ENCODE data around the gene CHCHD4. TPM values are rescaled to one million over a fixed set of nuclear protein-coding genes. Genes with fewer than 3 reads are reported as not detected.

CHCHD4 gene
- total RNA-seq, 4 donors from 2014 or later: 14.5 to 32.9 (median 25.7) TPM

GRCh38 chr3:14125193-14126016 lies 735 bp upstream of the CHCHD4 start:
- 0% methylated on average over 4 to 5 of the region's 44 CpGs for WGBS, 2 donors (ENCODE audit: low coverage in 1 of 2)
- Histone ChIP-seq H3K9me3 (no peaks in the 10 kb centered on the region), H3K4me3 (peak overlapping the region; percentile 97), H3K4me1 (peaks cover 8 to 51% (median 22%) of the 10 kb centered on the region in 3 donors), H3K36me3 (peaks cover 0 to 46% of the 10 kb centered on the region in 2 donors), H3K27me3 (no peaks in the 10 kb centered on the region), H3K27ac (peak overlapping the region; percentile 96 to 99 (median 99))
- peak; percentile 59 for TF ChIP-seq POLR2AphosphoS5 (IDR thresholded peaks at IDR 0.05)
- TF ChIP-seq EP300 (IDR thresholded peaks at IDR 0.05): no peak
- TF ChIP-seq CTCF (IDR thresholded peaks at IDR 0.05): peak in 1 of 4 experiments; percentile 42
- peak in 1 of 2 donors; percentile 22 for TF ChIP-seq POLR2A (IDR thresholded peaks at IDR 0.05)
- peak; percentile 66 for ATAC-seq

- ATAC-seq: peak; percentile 38
- TF ChIP-seq EP300 (IDR thresholded peaks at IDR 0.05): no peak
- no peak for TF ChIP-seq CTCF (IDR thresholded peaks at IDR 0.05)
- TF ChIP-seq POLR2A (IDR thresholded peaks at IDR 0.05): no peak
- no peak for TF ChIP-seq POLR2AphosphoS5 (IDR thresholded peaks at IDR 0.05)
- no CpG with 5 or more reads among the region's 37 CpGs for WGBS, 2 donors (ENCODE audit: low coverage in 1 of 2)
- peak overlapping the region; percentile 66 to 99 (median 98) for H3K27ac ChIP-seq
- peaks cover 8 to 51% (median 22%) of the 10 kb centered on the region in 3 donors for H3K4me1 ChIP-seq
- H3K4me3 ChIP-seq: peak overlapping the region; percentile 97
- H3K27me3 ChIP-seq: no peaks in the 10 kb centered on the region
- peaks cover 0 to 46% of the 10 kb centered on the region in 2 donors for H3K36me3 ChIP-seq
- no peaks in the 10 kb centered on the region for H3K9me3 ChIP-seq
Observed at GRCh38 chr3:14124223-14124614, 451 bp downstream of the CHCHD4 start.

GRCh38 chr3:14123308-14124222 lies 1.1 kb downstream of the CHCHD4 start:
- Histone ChIP-seq H3K9me3 (no peaks in the 10 kb centered on the region), H3K27me3 (no peaks in the 10 kb centered on the region), H3K4me3 (peak overlapping the region; percentile 97), H3K27ac (peak overlapping the region in 3 of 4 donors; percentile 96 to 99 (median 99)), H3K4me1 (peaks cover 8 to 57% (median 22%) of the 10 kb centered on the region in 3 donors), H3K36me3 (peaks cover 0 to 39% of the 10 kb centered on the region in 2 donors)
- ATAC-seq: no peak
- 58 to 89% methylated on average over 7 to 9 of the region's 15 CpGs for WGBS, 2 donors (ENCODE audit: low coverage in 1 of 2)
- no peak for TF ChIP-seq EP300 (IDR thresholded peaks at IDR 0.05)
- TF ChIP-seq POLR2A (IDR thresholded peaks at IDR 0.05): no peak
- no peak for TF ChIP-seq CTCF (IDR thresholded peaks at IDR 0.05)
- no peak for TF ChIP-seq POLR2AphosphoS5 (IDR thresholded peaks at IDR 0.05)

GRCh38 chr3:14122301-14122700 lies 2.4 kb downstream of the CHCHD4 start:
- ATAC-seq: no peak
- 87 to 100% methylated on average over 2 of the region's 3 CpGs for WGBS, 2 donors (ENCODE audit: low coverage in 1 of 2)
- H3K27ac ChIP-seq: no peak overlapping the region
- no peaks in the 10 kb centered on the region for H3K9me3 ChIP-seq
- no peak overlapping the region for H3K4me3 ChIP-seq
- TF ChIP-seq EP300 (IDR thresholded peaks at IDR 0.05) (no peak), POLR2AphosphoS5 (IDR thresholded peaks at IDR 0.05) (no peak), CTCF (IDR thresholded peaks at IDR 0.05) (no peak), POLR2A (IDR thresholded peaks at IDR 0.05) (no peak)
- H3K36me3 ChIP-seq: peaks cover 0 to 36% of the 10 kb centered on the region in 2 donors
- H3K4me1 ChIP-seq: peaks cover 8 to 50% (median 22%) of the 10 kb centered on the region in 3 donors
- no peaks in the 10 kb centered on the region for H3K27me3 ChIP-seq
